HG03064 (cell line): ENCODE data around the gene ITCH.
"Not testable (repeated sequence)": the region's sequence is repeated elsewhere in the genome, so short reads cannot be mapped to it uniquely, and the experiment has no call there.

Source experiments
- ATAC-seq: cut with Tn5 transposase; IDR thresholded peaks from one replicate; pipeline ENCODE4 v1.9.1; 2021; ENCODE audit warnings: low read depth; ENCODE audit not compliant: unreplicated experiment

Gene ITCH

GRCh38 chr20:34363062-34363464 lies at the start of gene ITCH:
Gene ITCH (plus strand): TSS chr20:34363273. CDS start chr20:34393812, 30,539 bp downstream.
- peak; percentile 91 for ATAC-seq

DNA sequence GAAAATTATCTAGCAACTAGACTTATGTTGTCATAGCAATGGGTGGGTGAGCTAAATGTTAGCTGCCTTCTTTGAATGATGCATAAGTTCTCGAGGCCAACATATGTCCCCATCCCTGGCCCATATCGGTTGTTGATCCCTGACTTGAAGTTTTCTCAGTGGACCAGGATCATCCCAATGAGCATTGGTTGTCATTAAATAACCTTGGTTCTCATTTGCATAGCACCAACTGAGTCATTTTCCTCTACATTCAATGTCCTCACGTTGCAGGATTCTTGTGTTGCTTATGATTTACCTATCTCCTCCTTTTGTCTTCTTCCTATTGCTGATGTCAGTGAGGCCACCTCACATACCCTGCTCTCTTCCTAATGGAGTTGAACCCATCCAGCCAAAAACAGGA lies 47.8 kb upstream of the ITCH start:
- ATAC-seq = no peak

DNA sequence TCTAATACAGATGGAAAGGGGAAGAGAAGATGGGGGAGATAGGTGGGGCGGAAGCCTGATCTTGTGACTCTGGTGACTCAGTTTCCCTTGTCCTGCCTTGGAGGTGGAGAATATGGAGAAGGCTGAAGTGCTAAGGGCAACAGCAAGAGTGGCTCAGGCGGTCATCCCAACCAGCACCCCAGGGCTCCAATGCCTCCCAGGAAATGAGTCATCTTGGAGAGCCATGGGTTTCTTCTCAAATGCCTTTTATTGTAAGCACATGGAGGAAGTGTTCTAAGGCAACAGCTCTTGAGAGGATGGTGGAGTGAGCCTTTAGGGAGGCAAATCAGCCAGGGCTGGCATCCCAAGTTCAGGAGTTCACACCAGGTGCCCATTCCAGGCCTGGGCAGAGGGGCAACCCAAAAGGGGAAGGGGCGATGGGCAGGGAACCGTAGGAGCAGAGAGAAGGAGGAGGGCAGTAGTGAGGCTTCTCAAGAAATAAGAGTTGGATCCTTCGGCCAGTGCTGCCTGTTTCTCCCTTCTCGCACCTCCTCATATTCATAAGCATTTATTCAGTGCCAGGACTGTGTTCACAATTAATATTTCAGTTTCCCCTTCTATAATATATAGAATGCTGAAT lies 46.8 kb upstream of the ITCH start:
- no peak for ATAC-seq

DNA sequence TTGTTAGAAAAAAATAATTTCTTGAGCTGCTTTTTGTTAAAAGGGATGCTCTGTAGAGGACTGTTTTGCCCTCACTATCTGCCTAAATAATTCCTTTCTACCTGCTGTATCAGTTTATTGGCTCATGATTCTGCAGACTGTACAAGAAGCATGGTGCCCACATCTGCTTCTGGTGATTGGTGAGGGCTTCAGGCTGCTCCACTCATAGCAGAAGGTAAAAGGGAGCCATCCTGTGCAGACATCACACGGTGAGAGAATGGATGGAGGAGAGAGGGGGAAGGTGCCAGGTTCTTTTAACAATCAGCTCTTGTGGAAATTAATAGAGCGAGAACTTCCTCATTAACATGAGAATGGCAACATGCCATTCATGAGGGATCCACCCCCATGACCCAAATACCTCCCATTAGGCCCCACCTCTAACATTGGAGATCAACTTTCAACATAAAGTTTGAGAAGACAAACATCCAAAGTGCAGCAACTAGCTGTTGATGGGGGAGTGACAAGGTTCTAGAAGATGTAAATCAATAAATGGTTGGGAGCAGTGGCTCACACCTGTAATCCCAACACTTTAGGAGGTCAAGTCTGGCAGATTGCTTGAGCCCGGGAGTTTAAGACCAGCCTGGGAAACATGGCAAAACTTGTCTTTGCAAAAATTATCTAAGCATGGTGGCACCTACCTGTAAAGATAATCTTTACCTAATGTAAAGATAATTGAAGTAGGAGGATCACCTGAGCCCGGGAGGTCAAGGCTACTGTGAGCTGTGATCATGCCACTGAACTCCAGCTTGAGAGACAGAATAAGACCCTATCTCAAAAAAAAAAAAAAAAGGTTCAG lies 44.2 kb upstream of the ITCH start:
- ATAC-seq = no peak

DNA sequence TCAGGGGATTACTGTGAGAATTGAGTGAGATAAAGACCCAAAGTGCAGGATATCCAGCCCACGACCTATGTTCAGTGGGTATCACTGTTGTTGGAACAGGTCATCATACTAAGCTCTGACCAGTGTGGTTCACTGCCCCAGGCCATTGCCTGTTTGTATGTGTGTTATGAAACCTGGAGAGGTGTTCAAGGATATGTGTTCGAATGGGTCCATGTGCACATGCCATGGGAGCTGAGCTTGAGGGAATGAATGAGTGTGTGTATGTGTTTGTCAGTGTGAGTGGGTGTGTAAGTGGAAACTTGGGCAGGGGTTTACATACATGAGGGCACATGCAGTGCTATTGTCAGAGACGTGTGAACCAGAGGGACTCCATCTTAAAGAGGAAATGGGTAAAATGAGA lies 42.2 kb upstream of the ITCH start:
- ATAC-seq = no peak

- ATAC-seq = no peak
Observed at GRCh38 chr20:34322267-34323105, 40.6 kb upstream of the ITCH start.

GRCh38 chr20:34324541-34324940 lies 38.5 kb upstream of the ITCH start:
- no peak for ATAC-seq

- not testable (repeated sequence) for ATAC-seq
Observed at GRCh38 chr20:34328207-34328606, 34.9 kb upstream of the ITCH start.

DNA sequence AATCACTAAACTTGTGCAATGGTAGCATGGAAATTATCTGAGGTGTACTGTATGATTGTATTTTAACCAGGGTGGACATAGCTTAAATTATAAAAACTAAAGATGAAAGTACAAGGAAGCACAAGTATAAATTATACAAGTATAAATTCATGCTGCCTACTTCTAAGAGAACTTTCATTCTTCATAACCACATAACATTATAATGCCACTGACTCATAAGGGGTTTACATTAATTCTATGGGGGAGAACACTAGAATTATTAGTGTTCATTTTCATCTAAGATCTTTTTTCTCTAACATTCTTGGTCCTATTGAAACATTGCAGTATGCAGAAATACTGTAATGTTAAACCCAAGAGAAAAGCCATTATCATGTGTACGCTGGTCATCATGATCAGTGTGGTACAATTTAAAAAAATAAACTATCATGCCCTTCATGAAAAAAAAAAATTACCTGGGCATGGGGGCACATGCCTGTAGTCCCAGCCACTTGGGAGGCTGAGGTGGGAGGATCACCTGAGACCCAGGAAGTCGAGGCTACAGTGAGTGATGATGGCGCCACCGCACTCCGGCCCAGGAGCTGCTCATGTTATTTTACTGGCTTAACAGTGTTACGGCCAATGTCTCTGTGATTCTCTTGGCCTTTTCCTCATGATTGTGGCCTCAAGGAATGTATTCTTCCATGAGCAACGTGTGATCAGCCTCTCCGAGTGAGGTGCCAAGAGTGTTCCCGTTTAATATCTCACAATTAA lies 34.0 kb upstream of the ITCH start:
- ATAC-seq = no peak

DNA sequence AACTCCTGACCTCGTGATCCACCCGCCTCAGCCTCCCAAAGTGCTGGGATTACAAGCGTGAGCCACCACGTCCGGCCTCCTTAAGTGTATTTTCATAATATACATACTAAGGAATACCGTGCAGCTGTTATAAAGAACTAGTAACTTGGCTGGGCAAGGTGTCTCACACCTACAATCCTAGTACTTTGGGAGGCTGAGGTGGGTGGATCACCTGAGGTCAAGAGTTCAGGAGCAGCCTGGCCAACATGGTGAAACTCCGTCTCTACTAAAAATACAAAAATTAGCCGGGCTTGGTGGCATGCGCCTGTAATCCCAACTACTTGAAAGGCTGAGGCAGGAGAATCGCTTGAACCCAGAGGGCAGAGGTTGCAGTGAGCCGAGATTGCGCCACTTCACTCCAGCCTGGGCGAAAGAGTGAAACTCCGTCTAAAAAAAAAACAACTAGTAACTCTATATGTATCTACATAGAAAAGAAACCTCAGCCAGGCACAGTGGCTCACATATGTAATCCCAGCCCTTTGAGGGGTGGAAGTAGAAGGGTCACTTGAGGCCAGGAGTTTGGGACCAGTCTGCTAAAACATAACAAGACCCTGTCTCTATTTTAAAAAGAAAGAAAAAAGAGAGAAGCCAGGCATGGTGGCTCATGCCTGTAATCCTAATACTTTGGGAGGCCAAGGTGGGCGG lies 32.1 kb upstream of the ITCH start:
- not testable (repeated sequence) for ATAC-seq

DNA sequence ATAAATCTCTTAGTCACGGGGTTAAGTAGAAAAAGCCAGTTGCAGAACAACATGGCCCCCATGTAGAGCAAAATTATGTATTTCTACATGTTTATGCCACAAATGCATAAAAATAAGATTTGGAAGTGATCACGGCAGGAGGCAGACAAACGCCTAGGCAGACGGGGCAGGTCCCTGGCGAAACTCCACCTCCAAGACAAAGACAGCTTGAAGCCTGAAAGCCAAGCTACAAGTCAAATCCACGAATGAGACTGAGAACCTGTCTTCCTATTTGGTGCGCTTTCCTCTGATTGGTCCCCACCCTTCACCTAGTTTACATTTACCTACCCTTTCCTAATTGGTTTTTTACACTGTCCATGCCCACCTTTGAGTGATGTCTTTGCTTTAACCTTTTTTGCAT lies 31.2 kb upstream of the ITCH start:
- no peak for ATAC-seq

- ATAC-seq = no peak
Observed at GRCh38 chr20:34332262-34332920, 30.7 kb upstream of the ITCH start.

- ATAC-seq = no peak
Observed at GRCh38 chr20:34333786-34334185, 29.3 kb upstream of the ITCH start.

DNA sequence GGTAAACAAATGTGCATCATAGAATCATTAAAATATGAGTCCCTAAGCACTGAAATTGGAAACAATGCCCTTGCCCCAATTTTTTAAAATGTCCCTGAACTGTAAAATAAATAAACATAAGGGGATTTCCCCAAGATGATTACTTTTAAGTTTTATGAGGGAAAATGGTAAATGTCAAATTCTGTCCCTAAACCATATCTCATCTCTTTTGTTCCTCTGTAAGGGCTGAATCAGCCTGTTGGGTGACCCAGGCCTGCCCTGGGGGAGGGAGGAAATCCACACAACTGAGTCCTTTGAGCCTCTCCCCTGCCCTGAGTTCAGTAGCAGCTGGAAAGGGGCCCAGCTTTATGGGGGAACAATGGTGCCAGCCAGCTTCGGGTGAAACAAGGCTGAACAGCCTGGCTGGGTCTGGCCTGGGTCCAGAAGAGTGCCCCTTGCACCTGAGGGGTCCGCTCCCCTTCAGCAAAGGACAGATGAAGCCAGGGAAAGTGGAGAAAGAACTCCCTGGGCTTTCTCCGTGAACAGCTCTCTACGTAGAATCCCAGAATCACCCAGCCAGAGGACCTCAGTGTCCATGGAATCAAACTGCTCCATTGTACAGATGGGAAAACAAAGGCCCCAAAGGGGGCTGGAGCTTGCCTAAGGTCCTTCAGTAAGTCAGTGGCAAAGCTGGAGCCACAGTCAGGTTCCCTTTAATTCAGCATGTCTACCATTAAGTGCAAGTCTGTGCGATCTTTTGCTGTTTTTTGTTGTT lies 28.2 kb upstream of the ITCH start:
- ATAC-seq = no peak

DNA sequence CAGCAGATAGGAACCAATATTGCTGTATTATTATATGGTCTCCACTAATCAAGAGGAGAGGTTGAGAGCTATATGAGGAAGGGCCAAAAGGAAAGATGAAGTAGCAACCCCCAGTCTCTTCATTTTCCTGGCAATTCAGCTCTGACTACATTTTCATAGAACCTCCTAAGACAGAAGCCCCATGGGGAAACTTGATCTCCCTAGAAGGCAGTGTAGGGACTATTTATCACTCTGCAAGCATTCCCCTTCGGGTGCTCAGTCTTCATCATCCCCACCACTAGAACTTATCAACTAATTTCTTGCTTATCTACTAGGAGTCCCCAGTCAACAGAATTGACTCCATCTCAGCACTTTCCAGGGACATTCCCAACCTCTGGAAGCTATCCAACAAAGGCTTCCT lies 25.5 kb upstream of the ITCH start:
- ATAC-seq = no peak

GRCh38 chr20:34337982-34338726 lies 24.9 kb upstream of the ITCH start:
- ATAC-seq = no peak

DNA sequence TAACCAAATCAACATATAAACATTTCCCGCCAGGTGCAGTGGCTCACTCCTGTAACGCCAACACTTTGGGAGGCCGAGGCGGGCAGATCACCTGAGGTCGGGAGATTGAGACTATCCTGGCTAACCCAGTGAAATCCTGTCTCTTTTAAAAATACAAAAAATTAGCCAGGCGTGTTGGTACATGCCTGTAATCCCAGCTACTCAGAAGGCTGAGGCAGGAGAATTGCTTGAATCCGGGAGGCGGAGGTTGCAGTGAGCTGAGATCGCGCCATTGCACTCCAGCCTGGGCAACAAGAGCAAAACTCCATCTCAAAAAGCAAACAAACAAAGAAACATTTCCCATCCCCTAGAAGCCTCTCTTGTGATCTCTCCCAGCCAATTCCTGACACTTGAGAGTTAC lies 22.3 kb upstream of the ITCH start:
- ATAC-seq = not testable (repeated sequence)

DNA sequence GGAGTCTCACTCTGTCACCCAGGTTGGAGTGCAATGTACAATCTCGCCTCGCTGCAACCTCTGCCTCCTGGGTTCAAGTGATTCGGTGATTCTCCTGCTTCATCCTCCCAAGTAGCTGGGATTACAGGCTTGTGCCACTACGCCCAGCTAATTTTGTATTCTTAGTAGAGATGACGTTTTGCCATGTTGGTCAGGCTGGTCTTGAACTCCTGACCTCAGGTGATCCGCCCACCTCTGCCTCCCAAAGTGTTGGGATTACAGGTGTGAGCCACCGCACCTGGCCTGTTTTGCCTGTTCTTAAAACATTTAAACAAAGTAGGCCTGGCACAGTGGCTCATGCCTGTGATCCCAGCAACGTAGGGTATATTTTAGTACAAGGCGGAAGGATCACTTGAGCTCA lies 21.9 kb upstream of the ITCH start:
- not testable (repeated sequence) for ATAC-seq
